HG03045 (cell line): ENCODE data around the gene OLFML2A.
A peak's percentile ranks its signal among the peaks of the same experiment; 100 is the strongest.
"Not testable (repeated sequence)": the region's sequence is repeated elsewhere in the genome, so short reads cannot be mapped to it uniquely, and the experiment has no call there.

Source experiments
- ATAC-seq: cut with Tn5 transposase; IDR thresholded peaks from one replicate; pipeline ENCODE4 v1.9.1; 2021; ENCODE audit warnings: mild to moderate bottlenecking, moderate library complexity; ENCODE audit not compliant: unreplicated experiment

The OLFML2A gene

GRCh38 chr9:124760719-124761118 lies 16.2 kb upstream of the OLFML2A start:
- ATAC-seq: no peak

- no peak for ATAC-seq
Observed at GRCh38 chr9:124761196-124761595, 15.7 kb upstream of the OLFML2A start.

- no peak for ATAC-seq
Observed at GRCh38 chr9:124761710-124762109, 15.2 kb upstream of the OLFML2A start.

GRCh38 chr9:124762633-124763032 lies 14.3 kb upstream of the OLFML2A start:
- ATAC-seq: no peak

GRCh38 chr9:124764774-124765438 lies 12.0 kb upstream of the OLFML2A start:
- no peak for ATAC-seq

- ATAC-seq: no peak
Observed at GRCh38 chr9:124765439-124765835, 11.5 kb upstream of the OLFML2A start.

GRCh38 chr9:124766326-124766725 lies 10.6 kb upstream of the OLFML2A start:
- ATAC-seq: no peak

- no peak for ATAC-seq
Observed at GRCh38 chr9:124766815-124767554, 9.9 kb upstream of the OLFML2A start.

- no peak for ATAC-seq
Observed at GRCh38 chr9:124767821-124768220, 9.1 kb upstream of the OLFML2A start.

- no peak for ATAC-seq
Observed at GRCh38 chr9:124768334-124768733, 8.6 kb upstream of the OLFML2A start.

- no peak for ATAC-seq
Observed at GRCh38 chr9:124768750-124769548, 8.0 kb upstream of the OLFML2A start.

- no peak for ATAC-seq
Observed at GRCh38 chr9:124769549-124770358, 7.2 kb upstream of the OLFML2A start.

- ATAC-seq: peak; percentile 4
Observed at GRCh38 chr9:124770359-124771020, 6.4 kb upstream of the OLFML2A start.

GRCh38 chr9:124771021-124771866 lies 5.7 kb upstream of the OLFML2A start, which contains the start of gene NR6A1:
NR6A1 (minus strand) TSS chr9:124771311.
- peak; percentile 92 for ATAC-seq

GRCh38 chr9:124771867-124772679 lies 4.9 kb upstream of the OLFML2A start:
- ATAC-seq: no peak

GRCh38 chr9:124772877-124773276 lies 4.1 kb upstream of the OLFML2A start:
- ATAC-seq: not testable (repeated sequence)

- no peak for ATAC-seq
Observed at GRCh38 chr9:124773473-124774128, 3.3 kb upstream of the OLFML2A start.
